Ascending aorta (tissue), 2 donors: ENCODE data around the gene CNGB1. TPM values are rescaled to one million over a fixed set of nuclear protein-coding genes. Genes with fewer than 3 reads are reported as not detected.
"Not testable (repeated sequence)": the region's sequence is repeated elsewhere in the genome, so short reads cannot be mapped to it uniquely, and the experiment has no call there.

ENCODE experiments used
- DNase-seq, 2 donors: peaks; one replicate each; pipeline ENCODE4 v3.0.0-alpha.2; 2019; ENCODE audit warnings: low spot score in 2 of 2
- H3K27ac ChIP-seq, 2 donors: fragments of 200-600 bp; sonication (generic); one replicate each; pipeline ENCODE4 v1.5.1; 2016 to 2017; ENCODE audit warnings: mild to moderate bottlenecking in 1 of 2
- H3K27me3 ChIP-seq: fragments of 200-600 bp; sonication (generic); one replicate; pipeline ENCODE4 v1.5.1; 2017
- H3K36me3 ChIP-seq, 2 donors: fragments of 200-600 bp; sonication (generic); one replicate each; pipeline ENCODE4 v1.5.1; 2016
- H3K4me1 ChIP-seq, 2 donors: fragments of 200-600 bp; sonication (generic); one replicate each; pipeline ENCODE4 v1.5.1; 2016 to 2017; ENCODE audit warnings: mild to moderate bottlenecking in 1 of 2
- H3K4me3 ChIP-seq, 2 donors: fragments of 200-600 bp; sonication (generic); one replicate each; pipeline ENCODE4 v1.5.1; 2016 to 2017; ENCODE audit warnings: mild to moderate bottlenecking in 1 of 2
- H3K9me3 ChIP-seq, 2 donors: fragments of 200-600 bp; sonication (generic); one replicate each; pipeline ENCODE4 v1.5.1; 2016
- intact Hi-C: fragments of 100-400 bp; cut with DNase I; formaldehyde crosslinking; loops from one replicate; pipeline ENCODE4 v1.15.1; 2023
- total RNA-seq: library from RNA; depleted of rRNA; stranded (reverse); fragments of >200 nt; gene quantifications from one replicate; pipeline ENCODE4 v1.1.0, GENCODE V29; 2016
- TF ChIP-seq, protein P1 (sequence below), 3 experiments: fragments of 200-600 bp in 2 of 3; fragments of 450-650 bp in 1 of 3; sonication (generic) in 2 of 3; IDR thresholded peaks; one replicate each; pipeline ENCODE4 v1.5.1; 2016 to 2019; ENCODE audit warnings: antibody characterized with exemption in 3 of 3, mild to moderate bottlenecking in 1 of 3, moderate library complexity in 1 of 3

CNGB1 gene
- total RNA-seq, 1 donor from 2014 or later, result not detected

DNA sequence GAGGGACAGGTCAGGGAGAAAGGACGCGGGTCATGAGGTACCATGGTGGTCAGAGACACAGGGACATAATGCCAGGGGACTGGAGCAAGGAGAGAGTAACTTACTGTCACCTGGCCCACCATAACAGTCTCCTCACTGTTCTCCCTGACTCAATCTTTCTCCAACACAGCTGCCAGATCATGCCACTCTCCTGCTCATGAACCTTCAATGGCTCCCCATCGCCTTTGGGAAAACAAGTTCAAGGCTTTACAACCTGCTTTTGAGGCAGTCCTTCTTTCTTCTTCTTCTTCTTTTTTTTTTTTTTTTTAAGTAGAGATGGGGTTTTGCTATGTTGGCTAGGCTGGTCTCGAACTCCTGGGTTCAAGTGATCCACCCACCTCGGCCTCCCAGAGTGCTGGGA lies 22.9 kb downstream of the CNGB1 start:
- H3K4me1 ChIP-seq, result no peaks in the 10 kb centered on the region
- H3K9me3 ChIP-seq, result no peaks in the 10 kb centered on the region
- no peak for DNase-seq
- H3K36me3 ChIP-seq, result no peaks in the 10 kb centered on the region
- H3K4me3 ChIP-seq, result no peak overlapping the region
- intact Hi-C loops, result no loop called here
- no peak overlapping the region for H3K27ac ChIP-seq
- no peaks in the 10 kb centered on the region for H3K27me3 ChIP-seq
- TF ChIP-seq, protein P1, sequence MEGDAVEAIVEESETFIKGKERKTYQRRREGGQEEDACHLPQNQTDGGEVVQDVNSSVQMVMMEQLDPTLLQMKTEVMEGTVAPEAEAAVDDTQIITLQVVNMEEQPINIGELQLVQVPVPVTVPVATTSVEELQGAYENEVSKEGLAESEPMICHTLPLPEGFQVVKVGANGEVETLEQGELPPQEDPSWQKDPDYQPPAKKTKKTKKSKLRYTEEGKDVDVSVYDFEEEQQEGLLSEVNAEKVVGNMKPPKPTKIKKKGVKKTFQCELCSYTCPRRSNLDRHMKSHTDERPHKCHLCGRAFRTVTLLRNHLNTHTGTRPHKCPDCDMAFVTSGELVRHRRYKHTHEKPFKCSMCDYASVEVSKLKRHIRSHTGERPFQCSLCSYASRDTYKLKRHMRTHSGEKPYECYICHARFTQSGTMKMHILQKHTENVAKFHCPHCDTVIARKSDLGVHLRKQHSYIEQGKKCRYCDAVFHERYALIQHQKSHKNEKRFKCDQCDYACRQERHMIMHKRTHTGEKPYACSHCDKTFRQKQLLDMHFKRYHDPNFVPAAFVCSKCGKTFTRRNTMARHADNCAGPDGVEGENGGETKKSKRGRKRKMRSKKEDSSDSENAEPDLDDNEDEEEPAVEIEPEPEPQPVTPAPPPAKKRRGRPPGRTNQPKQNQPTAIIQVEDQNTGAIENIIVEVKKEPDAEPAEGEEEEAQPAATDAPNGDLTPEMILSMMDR (IDR thresholded peaks at IDR 0.05), result no peak

DNA sequence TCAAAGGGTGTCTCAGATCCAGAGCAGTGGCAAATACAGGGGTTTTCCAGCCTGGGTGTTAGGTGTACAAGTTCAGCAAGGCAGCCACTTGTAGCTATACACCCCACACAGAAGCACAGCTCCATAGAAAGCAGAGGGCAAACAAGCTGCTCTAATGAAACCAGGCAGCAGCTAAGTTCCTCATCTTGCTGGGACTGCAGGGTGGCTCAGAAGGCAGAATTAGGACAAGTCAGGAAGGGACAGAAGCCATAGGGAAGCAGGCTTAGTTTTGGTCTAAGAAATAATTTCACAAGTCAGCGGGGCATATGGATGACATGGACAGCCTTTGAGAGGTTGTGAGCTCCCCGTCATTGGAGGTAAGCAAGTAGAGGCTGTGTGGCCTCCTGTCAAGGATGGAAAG lies 23.7 kb downstream of the CNGB1 start:
- intact Hi-C loops, result no loop called here
- no peaks in the 10 kb centered on the region for H3K4me1 ChIP-seq
- H3K27ac ChIP-seq, result no peak overlapping the region
- H3K27me3 ChIP-seq, result no peaks in the 10 kb centered on the region
- H3K9me3 ChIP-seq, result no peaks in the 10 kb centered on the region
- TF ChIP-seq, protein P1 (IDR thresholded peaks at IDR 0.05), result no peak
- no peak for DNase-seq
- H3K36me3 ChIP-seq, result no peaks in the 10 kb centered on the region
- H3K4me3 ChIP-seq, result no peak overlapping the region

DNA sequence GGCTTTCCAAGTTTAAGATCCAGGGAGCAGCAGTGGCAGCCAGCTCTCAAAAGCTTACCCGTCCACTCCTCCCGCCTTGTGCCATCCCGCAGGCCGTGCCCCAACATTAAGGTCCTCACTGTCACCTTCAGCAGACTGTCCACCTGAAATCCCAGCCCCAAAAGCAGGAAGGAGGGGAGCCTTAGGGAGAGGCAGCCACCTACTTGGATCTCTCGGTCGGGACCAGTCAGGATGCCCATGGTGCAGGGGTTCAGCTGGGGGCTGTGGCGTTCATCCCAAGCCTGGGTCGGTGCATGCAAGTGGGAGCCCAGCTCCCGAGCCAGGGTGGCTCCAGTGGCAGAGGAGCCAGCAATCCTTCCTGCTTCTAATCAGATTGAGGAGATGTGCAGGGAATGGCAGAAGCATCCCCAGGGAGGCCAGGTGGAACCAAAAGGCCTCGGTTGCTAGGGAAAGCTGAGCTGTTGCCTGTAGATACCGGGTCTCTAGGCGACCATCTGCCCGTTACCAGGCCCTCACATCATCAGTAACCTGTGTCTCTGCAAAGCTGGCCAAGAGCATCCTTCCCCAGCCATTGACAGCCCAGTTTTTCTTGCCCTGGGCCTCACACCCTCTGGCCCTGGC lies 24.6 kb downstream of the CNGB1 start:
- no peaks in the 10 kb centered on the region for H3K9me3 ChIP-seq
- no peak for DNase-seq
- intact Hi-C loops, result no loop called here
- H3K4me3 ChIP-seq, result no peak overlapping the region
- TF ChIP-seq, protein P1 (IDR thresholded peaks at IDR 0.05), result no peak
- no peaks in the 10 kb centered on the region for H3K36me3 ChIP-seq
- no peaks in the 10 kb centered on the region for H3K27me3 ChIP-seq
- H3K4me1 ChIP-seq, result no peaks in the 10 kb centered on the region
- H3K27ac ChIP-seq, result no peak overlapping the region

DNA sequence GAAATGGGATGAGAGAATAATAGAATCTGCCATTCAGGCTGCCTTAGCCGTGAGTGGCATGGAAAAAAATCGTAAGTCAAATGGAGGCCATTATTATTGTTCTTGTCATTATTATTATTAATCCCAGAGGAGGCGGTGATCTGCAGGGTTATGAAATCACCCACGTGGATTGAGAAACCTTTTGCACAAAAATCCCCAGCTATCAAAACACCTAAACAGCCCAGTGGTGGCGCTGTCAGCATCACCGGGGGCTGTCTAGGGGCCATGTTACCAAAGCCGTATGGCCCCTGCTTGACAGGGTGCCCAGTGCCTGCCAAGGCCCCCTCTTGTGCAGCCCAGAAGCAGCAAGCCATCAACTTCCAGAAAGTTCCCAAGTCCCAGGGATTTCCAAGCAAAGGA lies 25.2 kb downstream of the CNGB1 start:
- TF ChIP-seq, protein P1 (IDR thresholded peaks at IDR 0.05), result no peak
- no peaks in the 10 kb centered on the region for H3K27me3 ChIP-seq

DNA sequence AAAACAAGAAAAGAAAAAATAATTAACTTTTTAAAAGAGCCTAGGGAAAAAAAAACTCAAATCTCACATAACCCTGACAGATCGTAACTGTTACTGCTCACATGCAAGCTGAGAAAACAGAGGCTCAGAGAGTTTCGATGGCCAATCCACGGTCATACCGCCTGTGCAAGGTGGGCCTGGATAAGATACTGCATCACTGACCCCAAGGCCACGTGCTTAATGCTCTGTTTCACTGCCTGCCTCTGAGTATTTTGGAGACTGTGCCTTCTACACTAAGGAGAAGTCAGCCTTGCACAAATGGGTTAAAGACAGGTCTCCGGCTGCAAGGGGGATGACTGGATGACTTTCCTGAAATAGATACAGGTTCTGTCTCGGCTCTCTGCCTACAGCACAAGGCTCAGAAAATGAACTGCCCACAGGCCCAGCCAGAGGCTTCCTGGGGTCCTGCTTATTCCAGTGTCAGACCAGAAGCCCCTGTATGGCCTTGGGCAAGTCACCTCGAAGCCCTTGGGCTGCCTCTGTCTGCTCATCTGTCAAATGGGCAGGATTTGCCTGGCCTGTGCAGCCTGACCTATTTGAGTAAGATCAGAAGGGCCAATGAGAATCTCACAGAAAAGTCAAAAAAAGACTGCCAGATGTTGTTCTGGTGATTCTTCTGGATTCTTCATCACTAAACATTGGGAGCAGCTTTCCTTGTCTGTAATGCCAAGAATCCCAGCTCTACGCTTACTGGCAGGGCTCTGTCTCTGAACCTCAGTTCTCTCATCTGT lies 25.8 kb downstream of the CNGB1 start:
- TF ChIP-seq, protein P1 (IDR thresholded peaks at IDR 0.05), result no peak
- H3K4me3 ChIP-seq, result no peak overlapping the region
- no peaks in the 10 kb centered on the region for H3K9me3 ChIP-seq
- DNase-seq, result no peak
- H3K27me3 ChIP-seq, result no peaks in the 10 kb centered on the region
- intact Hi-C loops, result no loop called here
- H3K27ac ChIP-seq, result no peak overlapping the region
- H3K36me3 ChIP-seq, result no peaks in the 10 kb centered on the region
- H3K4me1 ChIP-seq, result no peaks in the 10 kb centered on the region

More for the DNA sequence above, 25.2 kb downstream of the CNGB1 start:
- intact Hi-C loops, result no loop called here
- no peaks in the 10 kb centered on the region for H3K9me3 ChIP-seq
- H3K4me1 ChIP-seq, result no peaks in the 10 kb centered on the region
- H3K27ac ChIP-seq, result no peak overlapping the region
- H3K36me3 ChIP-seq, result no peaks in the 10 kb centered on the region
- no peak for DNase-seq
- H3K4me3 ChIP-seq, result no peak overlapping the region

DNA sequence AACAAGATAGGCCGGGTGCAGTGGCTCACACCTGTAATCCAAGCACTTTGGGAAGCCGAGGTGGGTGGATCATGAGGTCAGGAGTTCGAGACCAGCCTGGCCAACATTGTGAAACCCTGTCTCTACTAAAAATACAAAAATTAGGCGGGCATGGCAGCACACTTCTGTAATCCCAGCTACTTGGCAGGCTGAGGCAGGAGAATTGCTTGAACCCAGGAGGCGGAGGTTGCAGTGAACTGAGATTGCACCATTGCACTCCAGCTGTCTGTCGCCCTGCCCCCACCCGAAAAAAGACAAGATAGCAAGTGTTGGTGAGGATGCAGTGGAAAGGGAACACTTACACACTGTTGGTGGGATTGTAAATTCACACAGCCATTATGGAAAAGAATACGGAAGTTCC lies 27.5 kb downstream of the CNGB1 start:
- H3K9me3 ChIP-seq, H3K27me3 ChIP-seq, H3K27ac ChIP-seq, DNase-seq, intact Hi-C loops, H3K4me3 ChIP-seq, H3K36me3 ChIP-seq, H3K4me1 ChIP-seq: not testable (repeated sequence)

DNA sequence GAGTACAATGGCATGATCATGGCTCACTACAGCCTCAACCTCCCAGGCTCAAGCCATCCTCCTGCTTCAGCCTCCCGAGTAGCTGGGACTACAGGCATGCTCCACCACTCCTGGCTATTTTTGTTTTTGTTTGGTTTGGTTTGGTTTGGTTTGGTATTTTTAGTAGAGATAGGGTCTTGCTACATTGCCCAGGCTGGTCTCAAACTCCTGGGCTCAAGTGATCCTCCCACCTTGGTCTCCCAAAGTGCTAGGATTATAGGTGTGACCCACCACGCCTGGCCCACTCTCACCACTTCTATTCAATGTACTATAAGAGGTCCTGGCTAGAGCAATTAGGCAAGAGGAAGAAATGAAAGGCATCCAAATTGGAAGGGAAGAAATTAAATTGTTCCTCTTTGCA lies 29.0 kb downstream of the CNGB1 start:
- H3K9me3 ChIP-seq, H3K27me3 ChIP-seq, H3K4me1 ChIP-seq, DNase-seq, H3K4me3 ChIP-seq, intact Hi-C loops, H3K36me3 ChIP-seq, H3K27ac ChIP-seq: not testable (repeated sequence)
